Measurements from ENCODE around the gene EHD3. TPM values are rescaled to one million over a fixed set of nuclear protein-coding genes. Genes with fewer than 3 reads are reported as not detected.

The EHD3 gene
- polyA plus RNA-seq, 1 donor from 2014 or later: 3.5 TPM

DNA sequence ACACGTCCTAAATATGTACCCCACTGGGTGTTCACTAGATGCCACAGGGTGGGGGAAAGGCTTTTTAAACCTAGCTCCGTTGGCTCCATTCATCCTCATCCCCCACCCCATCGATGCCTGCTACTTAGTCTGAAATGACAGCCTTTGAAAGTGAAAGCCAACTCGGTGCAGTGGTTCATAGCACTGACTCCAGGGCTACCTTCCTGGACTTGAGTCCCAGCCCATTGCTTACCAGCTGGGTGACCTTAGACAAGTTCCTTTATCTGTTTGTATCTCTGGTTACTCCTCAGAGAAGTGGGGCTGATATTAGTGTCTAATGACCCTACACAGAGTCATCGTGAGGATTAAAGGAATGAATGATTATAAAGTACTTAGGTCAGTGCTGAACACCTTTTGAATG is 24.4 kb downstream of the EHD3 start:
- H3K9me2 ChIP-seq (ENCODE audit: insufficient read depth, low read length): no peaks in the 10 kb centered on the region
- H3K4me2 ChIP-seq (ENCODE audit: low read length): no peak overlapping the region
- H3K27me3 ChIP-seq (ENCODE audit: insufficient read depth, low read depth, low read length): no peaks in the 10 kb centered on the region
- TF ChIP-seq POLR2AphosphoS5 (IDR thresholded peaks at IDR 0.05): no peak
- TF ChIP-seq SMC3 (conservative IDR thresholded peaks at IDR 0.05; ENCODE audit: poor library complexity): no peak
- no peaks in the 10 kb centered on the region for H4K20me1 ChIP-seq (ENCODE audit: insufficient read depth)
- no peak overlapping the region for H3K4me3 ChIP-seq (ENCODE audit: low read length)
- no peak overlapping the region for H3K9ac ChIP-seq (ENCODE audit: low read length)
- no peaks in the 10 kb centered on the region for H3K36me3 ChIP-seq (ENCODE audit: insufficient read depth, low read length)
- no peak overlapping the region for H2AFZ ChIP-seq (ENCODE audit: low read depth, low read length)
- H3K9me3 ChIP-seq (ENCODE audit: low read length): no peaks in the 10 kb centered on the region
- no peaks in the 10 kb centered on the region for H3K79me2 ChIP-seq (replicated peaks; ENCODE audit: insufficient read depth, low read length)
- H3F3A ChIP-seq (ENCODE audit: insufficient read depth, low read length, poor library complexity, severe bottlenecking): no peaks in the 10 kb centered on the region
- no peak overlapping the region for H3K27ac ChIP-seq (ENCODE audit: low read length)

- H3K36me3 ChIP-seq (ENCODE audit: insufficient read depth, low read length): no peaks in the 10 kb centered on the region
- H4K20me1 ChIP-seq (ENCODE audit: insufficient read depth): no peaks in the 10 kb centered on the region
- no peak overlapping the region for H3K4me3 ChIP-seq (ENCODE audit: low read length)
- H3F3A ChIP-seq (ENCODE audit: insufficient read depth, low read length, poor library complexity, severe bottlenecking): no peaks in the 10 kb centered on the region
- no peaks in the 10 kb centered on the region for H3K79me2 ChIP-seq (replicated peaks; ENCODE audit: insufficient read depth, low read length)
- H3K27ac ChIP-seq (ENCODE audit: low read length): no peak overlapping the region
- no peak overlapping the region for H3K9ac ChIP-seq (ENCODE audit: low read length)
- H3K9me3 ChIP-seq (ENCODE audit: low read length): no peaks in the 10 kb centered on the region
- no peaks in the 10 kb centered on the region for H3K9me2 ChIP-seq (ENCODE audit: insufficient read depth, low read length)
- no peak for TF ChIP-seq TAF1 (IDR thresholded peaks at IDR 0.05; ENCODE audit: low read depth)
- no peak for TF ChIP-seq RAD21 (conservative IDR thresholded peaks at IDR 0.05)
- TF ChIP-seq, protein P1, sequence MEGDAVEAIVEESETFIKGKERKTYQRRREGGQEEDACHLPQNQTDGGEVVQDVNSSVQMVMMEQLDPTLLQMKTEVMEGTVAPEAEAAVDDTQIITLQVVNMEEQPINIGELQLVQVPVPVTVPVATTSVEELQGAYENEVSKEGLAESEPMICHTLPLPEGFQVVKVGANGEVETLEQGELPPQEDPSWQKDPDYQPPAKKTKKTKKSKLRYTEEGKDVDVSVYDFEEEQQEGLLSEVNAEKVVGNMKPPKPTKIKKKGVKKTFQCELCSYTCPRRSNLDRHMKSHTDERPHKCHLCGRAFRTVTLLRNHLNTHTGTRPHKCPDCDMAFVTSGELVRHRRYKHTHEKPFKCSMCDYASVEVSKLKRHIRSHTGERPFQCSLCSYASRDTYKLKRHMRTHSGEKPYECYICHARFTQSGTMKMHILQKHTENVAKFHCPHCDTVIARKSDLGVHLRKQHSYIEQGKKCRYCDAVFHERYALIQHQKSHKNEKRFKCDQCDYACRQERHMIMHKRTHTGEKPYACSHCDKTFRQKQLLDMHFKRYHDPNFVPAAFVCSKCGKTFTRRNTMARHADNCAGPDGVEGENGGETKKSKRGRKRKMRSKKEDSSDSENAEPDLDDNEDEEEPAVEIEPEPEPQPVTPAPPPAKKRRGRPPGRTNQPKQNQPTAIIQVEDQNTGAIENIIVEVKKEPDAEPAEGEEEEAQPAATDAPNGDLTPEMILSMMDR (IDR thresholded peaks at IDR 0.05; ENCODE audit: poor library complexity, severe bottlenecking): no peak
- H3K4me2 ChIP-seq (ENCODE audit: low read length): no peak overlapping the region
- no peaks in the 10 kb centered on the region for H3K27me3 ChIP-seq (ENCODE audit: insufficient read depth, low read depth, low read length)
- no peak overlapping the region for H2AFZ ChIP-seq (ENCODE audit: low read depth, low read length)
These were observed 25.1 kb downstream of the EHD3 start for GRCh38 chr2:31259075-31259474.

DNA sequence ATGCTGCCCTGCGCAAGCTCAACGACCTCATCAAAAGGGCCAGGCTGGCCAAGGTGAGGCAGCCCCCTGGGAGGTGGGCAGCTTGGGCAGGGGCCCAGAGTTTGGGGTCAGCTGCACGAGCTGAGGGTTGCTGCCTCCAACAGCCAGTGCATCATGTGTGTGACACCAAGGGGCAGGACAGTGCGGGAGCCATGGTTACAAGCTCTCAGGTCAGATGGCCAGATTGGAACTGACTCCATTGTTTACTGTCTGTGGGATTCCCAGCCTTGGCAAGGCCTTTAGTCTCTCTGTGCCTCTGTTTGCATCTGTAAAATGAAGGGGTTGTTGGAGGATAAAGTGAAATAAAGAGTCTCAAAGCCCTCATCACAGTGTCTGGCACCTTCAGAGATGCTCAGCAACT is 26.9 kb downstream of the EHD3 start:
- H3K4me2 ChIP-seq (ENCODE audit: low read length): no peak overlapping the region
- no peaks in the 10 kb centered on the region for H3K79me2 ChIP-seq (replicated peaks; ENCODE audit: insufficient read depth, low read length)
- H3K4me3 ChIP-seq (ENCODE audit: low read length): no peak overlapping the region
- H3K9me2 ChIP-seq (ENCODE audit: insufficient read depth, low read length): no peaks in the 10 kb centered on the region
- H3F3A ChIP-seq (ENCODE audit: insufficient read depth, low read length, poor library complexity, severe bottlenecking): no peaks in the 10 kb centered on the region
- H3K9me3 ChIP-seq (ENCODE audit: low read length): no peaks in the 10 kb centered on the region
- no peaks in the 10 kb centered on the region for H3K36me3 ChIP-seq (ENCODE audit: insufficient read depth, low read length)
- no peak overlapping the region for H3K27ac ChIP-seq (ENCODE audit: low read length)
- H2AFZ ChIP-seq (ENCODE audit: low read depth, low read length): no peak overlapping the region
- H4K20me1 ChIP-seq (ENCODE audit: insufficient read depth): no peaks in the 10 kb centered on the region
- no peaks in the 10 kb centered on the region for H3K27me3 ChIP-seq (ENCODE audit: insufficient read depth, low read depth, low read length)
- no peak overlapping the region for H3K9ac ChIP-seq (ENCODE audit: low read length)
- no peak for TF ChIP-seq POLR2AphosphoS5 (IDR thresholded peaks at IDR 0.05)
- no peak for TF ChIP-seq EZH2 (IDR thresholded peaks at IDR 0.05; ENCODE audit: borderline replicate concordance, insufficient read depth, low read length, poor library complexity, severe bottlenecking)
- TF ChIP-seq EP300 (conservative IDR thresholded peaks at IDR 0.05; ENCODE audit: poor library complexity, severe bottlenecking): no peak
- no peak for TF ChIP-seq REST (IDR thresholded peaks at IDR 0.05; ENCODE audit: borderline replicate concordance)
- TF ChIP-seq RAD21 (conservative IDR thresholded peaks at IDR 0.05): no peak
- TF ChIP-seq SMC3 (conservative IDR thresholded peaks at IDR 0.05; ENCODE audit: poor library complexity): no peak
- no peak for TF ChIP-seq TAF1 (IDR thresholded peaks at IDR 0.05; ENCODE audit: low read depth)
- TF ChIP-seq, protein P1 (IDR thresholded peaks at IDR 0.05; ENCODE audit: poor library complexity, severe bottlenecking): no peak
- no peak for TF ChIP-seq MXI1 (conservative IDR thresholded peaks at IDR 0.05; ENCODE audit: poor library complexity, severe bottlenecking)

All from neural cell (in vitro differentiated cells).